SK-N-SH (cell line): ENCODE results near the gene PDLIM4. TPM values are rescaled to one million over a fixed set of nuclear protein-coding genes. Genes with fewer than 3 reads are reported as not detected.

Source experiments
- CTCF ChIA-PET: fragments of 300-600, 350-600 bp; formaldehyde crosslinking; extraction: SDS; loops from one replicate; lab custom pipeline; 2021; lab: Yijun Ruan, JAX
- POLR2A ChIA-PET: fragments of 350-600 bp; sonication (Branson Sonifier 250); formaldehyde crosslinking; extraction: SDS; loops from one replicate; lab custom pipeline; 2020; ENCODE audit warnings: antibody characterized with exemption, inconsistent platforms; lab: Yijun Ruan, JAX
- DNase-seq: peaks from one replicate; pipeline ENCODE4 v3.0.0; 2012
- H2AFZ ChIP-seq: fragments of 200-600 bp; sonication (generic); 2 replicates; pipeline ENCODE4 v1.8.1; 2016; ENCODE audit warnings: antibody characterized with exemption, mild to moderate bottlenecking, low read depth
- H3F3A ChIP-seq: fragments of 200-600 bp; sonication (generic); replicated peaks from 2 replicates; pipeline ENCODE3; 2016; ENCODE audit warnings: antibody characterized with exemption, mild to moderate bottlenecking; ENCODE audit not compliant: insufficient read depth
- H3K27ac ChIP-seq, 2 experiments: fragments of 200-500 bp in 1 of 2; fragments of 200-600 bp in 1 of 2; sonication (Bioruptor generic) in 1 of 2; sonication (generic), shearing (Covaris generic) in 1 of 2; 2 replicates each; pipeline versions ENCODE4 v1.5.1 to v1.6.1; 2014 to 2016; ENCODE audit warnings: low read depth in 2 of 2, inconsistent platforms in 1 of 2, low read length in 1 of 2, mild to moderate bottlenecking in 1 of 2, mixed read lengths in 1 of 2
- H3K27me3 ChIP-seq: fragments of 200-600 bp; sonication (generic), shearing (Covaris generic); 2 replicates; pipeline ENCODE4 v1.6.1; 2016; ENCODE audit warnings: mixed run types; ENCODE audit not compliant: insufficient read depth
- H3K36me3 ChIP-seq, 2 experiments: fragments of 200-500 bp in 1 of 2; fragments of 200-600 bp in 1 of 2; sonication (Bioruptor generic) in 1 of 2; sonication (generic) in 1 of 2; replicated peaks in 1 of 2; 2 replicates each; pipeline versions ENCODE3 to v1.5.1; 2014 to 2016; ENCODE audit warnings: low read length in 1 of 2, mild to moderate bottlenecking in 1 of 2; ENCODE audit not compliant: insufficient read depth in 2 of 2, control insufficient read depth in 1 of 2
- H3K4me1 ChIP-seq, 2 experiments: fragments of 200-500 bp in 1 of 2; fragments of 200-600 bp in 1 of 2; sonication (Bioruptor generic) in 1 of 2; sonication (generic), shearing (Covaris generic) in 1 of 2; 2 replicates each; pipeline versions ENCODE4 v1.5.1 to v1.6.1; 2014 to 2016; ENCODE audit warnings: low read depth in 1 of 2, low read length in 1 of 2, mixed run types in 1 of 2; ENCODE audit not compliant: insufficient read depth in 2 of 2, control insufficient read depth in 1 of 2
- H3K4me2 ChIP-seq: fragments of 200-600 bp; sonication (generic), shearing (Covaris generic); 2 replicates; pipeline ENCODE4 v1.6.1; 2017; ENCODE audit warnings: mixed run types
- H3K4me3 ChIP-seq, 2 experiments: fragments of 200-500 bp in 1 of 2; fragments of 200-600 bp in 1 of 2; sonication (Bioruptor generic) in 1 of 2; sonication (generic), shearing (Covaris generic) in 1 of 2; 2 replicates each; pipeline versions ENCODE4 v1.5.1 to v1.8.1; 2014 to 2016; ENCODE audit warnings: low read depth in 2 of 2, inconsistent platforms in 1 of 2, low read length in 1 of 2, mild to moderate bottlenecking in 1 of 2, mixed read lengths in 1 of 2, moderate library complexity in 1 of 2
- H3K79me2 ChIP-seq: fragments of 200-600 bp; sonication (generic); 2 replicates; pipeline ENCODE4 v1.8.1; 2017; ENCODE audit warnings: mild to moderate bottlenecking; ENCODE audit not compliant: insufficient read depth
- H3K9ac ChIP-seq: fragments of 200-600 bp; sonication (generic); 2 replicates; pipeline ENCODE4 v1.6.1; 2017; ENCODE audit warnings: mixed run types
- H3K9me2 ChIP-seq: fragments of 200-600 bp; sonication (generic); 2 replicates; pipeline ENCODE4 v1.6.1; 2017; ENCODE audit warnings: mixed run types
- H3K9me3 ChIP-seq: fragments of 200-600 bp; sonication (generic); 2 replicates; pipeline ENCODE4 v1.6.1; 2017; ENCODE audit warnings: mixed run types, mild to moderate bottlenecking, moderate library complexity
- H4K20me1 ChIP-seq: fragments of 200-600 bp; sonication (generic); 2 replicates; pipeline ENCODE4 v1.6.1; 2017; ENCODE audit warnings: mild to moderate bottlenecking, mixed run types; ENCODE audit not compliant: insufficient read depth
- ELF1 ChIP-seq: IDR thresholded peaks from 2 replicates; pipeline ENCODE4 v1.4.0; 2012
- FOSL2 ChIP-seq: IDR thresholded peaks from 2 replicates; pipeline ENCODE4 v1.4.0; 2012; ENCODE audit warnings: low read depth, mild to moderate bottlenecking, moderate library complexity, borderline replicate concordance
- FOXJ3 ChIP-seq: sonication (generic); formaldehyde crosslinking; IDR thresholded peaks from 2 replicates; pipeline ENCODE4 v1.5.1; 2020; ENCODE audit warnings: mild to moderate bottlenecking, missing genetic modification reagents
- FOXM1 ChIP-seq: IDR thresholded peaks from 2 replicates; pipeline ENCODE4 v1.4.0; 2012; ENCODE audit warnings: low read depth, mild to moderate bottlenecking
- JUND ChIP-seq: IDR thresholded peaks from 2 replicates; pipeline ENCODE4 v1.4.0; 2012
- MEF2A ChIP-seq: IDR thresholded peaks from 2 replicates; pipeline ENCODE4 v1.4.0; 2012; ENCODE audit warnings: low read depth, borderline replicate concordance
- MXI1 ChIP-seq: IDR thresholded peaks from 2 replicates; pipeline ENCODE4 v1.6.1; 2012; ENCODE audit warnings: mild to moderate bottlenecking, low read depth, low read length, improper control_type of control experiment
- NFIC ChIP-seq: IDR thresholded peaks from 2 replicates; pipeline ENCODE4 v1.4.0; 2012; ENCODE audit warnings: borderline replicate concordance
- POLR2AphosphoS5 ChIP-seq: IDR thresholded peaks from 2 replicates; pipeline ENCODE4 v1.6.1; 2012; ENCODE audit warnings: low read depth, low read length
- RAD21 ChIP-seq: IDR thresholded peaks from 2 replicates; pipeline ENCODE4 v1.6.1; 2012; ENCODE audit warnings: mild to moderate bottlenecking, low read length
- REST ChIP-seq: IDR thresholded peaks from 2 replicates; pipeline ENCODE4 v1.6.1; 2012; ENCODE audit warnings: mild to moderate bottlenecking, low read depth, low read length, moderate library complexity
- RXRA ChIP-seq: IDR thresholded peaks from 2 replicates; pipeline ENCODE4 v1.4.0; 2012; ENCODE audit warnings: low read depth, mild to moderate bottlenecking, borderline replicate concordance
- TAF1 ChIP-seq: IDR thresholded peaks from 2 replicates; pipeline ENCODE4 v1.6.1; 2012; ENCODE audit warnings: low read depth, mild to moderate bottlenecking, low read length, moderate library complexity, borderline replicate concordance
- TCF12 ChIP-seq: IDR thresholded peaks from 2 replicates; pipeline ENCODE4 v1.4.0; 2012
- TEAD4 ChIP-seq: IDR thresholded peaks from 2 replicates; pipeline ENCODE4 v1.4.0; 2012; ENCODE audit warnings: mild to moderate bottlenecking, borderline replicate concordance; ENCODE audit not compliant: insufficient read depth
- YY1 ChIP-seq: IDR thresholded peaks from 2 replicates; pipeline ENCODE4 v1.4.0; 2012; ENCODE audit warnings: low read depth, mild to moderate bottlenecking
- ZBTB33 ChIP-seq: IDR thresholded peaks from 2 replicates; pipeline ENCODE4 v1.4.0; 2012; ENCODE audit warnings: low read depth, borderline replicate concordance
- WGBS: methylation state at CpG from one replicate; pipeline ENCODE4 v1.1.6; 2017; ENCODE audit warnings: low lambda C conversion rate; 5-methylcytosine and 5-hydroxymethylcytosine counted together
- polyA plus RNA-seq, 3 experiments: library from polyadenylated mRNA; depleted of rRNA; stranded (reverse); fragments of >200 nt; gene quantifications; 2 replicates each; pipeline ENCODE4 v1.2.3, GENCODE V29; 2012

Gene PDLIM4
- polyA plus RNA-seq, 1 of the 3 experiments (the other 2 are of a cell fraction): 57.1 TPM

- Histone ChIP-seq H3K9me3 (no peaks in the 10 kb centered on the region), H3F3A (peaks cover 4% of the 10 kb centered on the region), H3K4me1 (peaks cover 9 to 27% of the 10 kb centered on the region in 2 experiments), H3K9me2 (no peaks in the 10 kb centered on the region), H3K27me3 (no peaks in the 10 kb centered on the region), H3K9ac (no peak overlapping the region), H3K36me3 (peaks cover 6 to 21% of the 10 kb centered on the region in 2 experiments), H4K20me1 (no peaks in the 10 kb centered on the region), H2AFZ (no peak overlapping the region), H3K4me3 (no peak overlapping the region), H3K4me2 (no peak overlapping the region), H3K79me2 (no peaks in the 10 kb centered on the region), H3K27ac (no peak overlapping the region)
- no peak for TF ChIP-seq MEF2A
- no peak for TF ChIP-seq TCF12
- no peak for TF ChIP-seq REST
- TF ChIP-seq JUND: no peak
- no peak for TF ChIP-seq POLR2AphosphoS5
- no peak for TF ChIP-seq RXRA
- TF ChIP-seq ELF1: no peak
- no peak for TF ChIP-seq TAF1
- no peak for TF ChIP-seq ZBTB33
- TF ChIP-seq YY1: no peak
- no peak for TF ChIP-seq MXI1
- no peak for TF ChIP-seq RAD21
- no peak for TF ChIP-seq FOXM1
- TF ChIP-seq FOXJ3 (CRISPR knock-in tag): no peak
- no peak for TF ChIP-seq TEAD4
- TF ChIP-seq FOSL2: no peak
- no peak for TF ChIP-seq NFIC
- ChIA-PET CTCF (interaction anchor here (0.9 to 2.5 kb wide), 10 partner anchors 8 to 227 kb away, joined by 3 to 23 read pairs (median 10); partner anchors contain the start of genes SLC22A4 and SLC22A5), POLR2A (no interaction called here)
- DNase-seq: no peak
- 78% methylated on average over 2 of the region's 2 CpGs for WGBS
Observed at GRCh38 chr5:132273631-132274030, 16.1 kb downstream of the PDLIM4 start.
